ENCODE results near the gene MPV17L2. TPM values are rescaled to one million over a fixed set of nuclear protein-coding genes. Genes with fewer than 3 reads are reported as not detected.

MPV17L2 gene
- polyA plus RNA-seq, 1 donor from 2014 or later: 17.7 TPM

- H3K36me3 ChIP-seq (ENCODE audit: insufficient read depth, low read length): no peaks in the 10 kb centered on the region
- no peak overlapping the region for H2AFZ ChIP-seq (ENCODE audit: low read depth, low read length)
- peaks cover 5% of the 10 kb centered on the region for H3K27me3 ChIP-seq (ENCODE audit: insufficient read depth, low read depth, low read length)
- no peak overlapping the region for H3K4me2 ChIP-seq (ENCODE audit: low read length)
- TF ChIP-seq EZH2 (IDR thresholded peaks at IDR 0.05; ENCODE audit: borderline replicate concordance, insufficient read depth, low read length, poor library complexity, severe bottlenecking) (no peak), EP300 (conservative IDR thresholded peaks at IDR 0.05; ENCODE audit: poor library complexity, severe bottlenecking) (no peak), REST (IDR thresholded peaks at IDR 0.05; ENCODE audit: borderline replicate concordance) (no peak), CTCF (IDR thresholded peaks at IDR 0.05; ENCODE audit: poor library complexity, severe bottlenecking) (no peak), MXI1 (conservative IDR thresholded peaks at IDR 0.05; ENCODE audit: poor library complexity, severe bottlenecking) (no peak), SMC3 (conservative IDR thresholded peaks at IDR 0.05; ENCODE audit: poor library complexity) (no peak), RAD21 (conservative IDR thresholded peaks at IDR 0.05) (no peak), POLR2AphosphoS5 (IDR thresholded peaks at IDR 0.05) (no peak), TAF1 (IDR thresholded peaks at IDR 0.05; ENCODE audit: low read depth) (no peak)
- no peak overlapping the region for H3K27ac ChIP-seq (ENCODE audit: low read length)
- no peaks in the 10 kb centered on the region for H3F3A ChIP-seq (ENCODE audit: insufficient read depth, low read length, poor library complexity, severe bottlenecking)
- no peaks in the 10 kb centered on the region for H3K79me2 ChIP-seq (replicated peaks; ENCODE audit: insufficient read depth, low read length)
- H3K9me3 ChIP-seq (ENCODE audit: low read length): no peaks in the 10 kb centered on the region
- H4K20me1 ChIP-seq (ENCODE audit: insufficient read depth): no peaks in the 10 kb centered on the region
- H3K9me2 ChIP-seq (ENCODE audit: insufficient read depth, low read length): no peaks in the 10 kb centered on the region
- no peak overlapping the region for H3K4me3 ChIP-seq (ENCODE audit: low read length)
- H3K9ac ChIP-seq (ENCODE audit: low read length): no peak overlapping the region
These were observed 23.8 kb downstream of the MPV17L2 start for GRCh38 chr19:18216789-18217188.

- Histone ChIP-seq H3K4me2 (ENCODE audit: low read length) (no peak overlapping the region), H4K20me1 (ENCODE audit: insufficient read depth) (no peaks in the 10 kb centered on the region), H3K9me2 (ENCODE audit: insufficient read depth, low read length) (no peaks in the 10 kb centered on the region), H3K4me3 (ENCODE audit: low read length) (no peak overlapping the region), H3K9ac (ENCODE audit: low read length) (no peak overlapping the region), H2AFZ (ENCODE audit: low read depth, low read length) (no peak overlapping the region), H3K27me3 (ENCODE audit: insufficient read depth, low read depth, low read length) (peaks cover 5% of the 10 kb centered on the region), H3K36me3 (ENCODE audit: insufficient read depth, low read length) (no peaks in the 10 kb centered on the region), H3K9me3 (ENCODE audit: low read length) (no peaks in the 10 kb centered on the region), H3K27ac (ENCODE audit: low read length) (no peak overlapping the region), H3F3A (ENCODE audit: insufficient read depth, low read length, poor library complexity, severe bottlenecking) (no peaks in the 10 kb centered on the region), H3K79me2 (replicated peaks; ENCODE audit: insufficient read depth, low read length) (no peaks in the 10 kb centered on the region)
- TF ChIP-seq REST (IDR thresholded peaks at IDR 0.05; ENCODE audit: borderline replicate concordance): no peak
- TF ChIP-seq TAF1 (IDR thresholded peaks at IDR 0.05; ENCODE audit: low read depth): no peak
- no peak for TF ChIP-seq POLR2AphosphoS5 (IDR thresholded peaks at IDR 0.05)
- TF ChIP-seq CTCF (IDR thresholded peaks at IDR 0.05; ENCODE audit: poor library complexity, severe bottlenecking): no peak
- TF ChIP-seq EP300 (conservative IDR thresholded peaks at IDR 0.05; ENCODE audit: poor library complexity, severe bottlenecking): no peak
- no peak for TF ChIP-seq RAD21 (conservative IDR thresholded peaks at IDR 0.05)
- TF ChIP-seq EZH2 (IDR thresholded peaks at IDR 0.05; ENCODE audit: borderline replicate concordance, insufficient read depth, low read length, poor library complexity, severe bottlenecking): no peak
- no peak for TF ChIP-seq MXI1 (conservative IDR thresholded peaks at IDR 0.05; ENCODE audit: poor library complexity, severe bottlenecking)
- TF ChIP-seq SMC3 (conservative IDR thresholded peaks at IDR 0.05; ENCODE audit: poor library complexity): no peak
These were observed 25.1 kb downstream of the MPV17L2 start for GRCh38 chr19:18218159-18218558.
